ENCODE measurements around the gene JADE1. TPM values are rescaled to one million over a fixed set of nuclear protein-coding genes. Genes with fewer than 3 reads are reported as not detected.

The JADE1 gene
- polyA plus RNA-seq, 1 donor (not counting 4 experiments of a cell fraction or from before 2014, with no cell fraction given): 2.8 TPM

DNA sequence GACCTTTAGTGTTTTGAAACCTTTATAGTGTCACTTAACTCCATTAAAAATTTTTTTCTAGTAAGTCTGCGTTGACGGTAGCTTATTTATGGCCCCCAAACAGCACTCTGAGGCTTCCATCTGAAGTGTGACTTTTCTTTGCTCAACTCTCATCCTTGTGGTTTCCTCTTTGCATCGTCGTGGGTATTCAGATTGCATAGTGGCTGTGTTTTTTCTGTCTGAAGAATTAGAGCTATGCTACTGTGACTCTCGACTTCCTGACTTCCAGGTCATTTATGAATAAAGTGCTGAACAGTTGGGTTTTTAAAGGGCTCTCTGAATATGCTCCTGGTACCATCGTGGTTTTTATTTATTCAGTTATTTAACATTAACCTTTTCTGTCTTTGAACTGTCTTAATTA lies 44.9 kb downstream of the JADE1 start:
- no peak overlapping the region for H3K4me3 ChIP-seq (ENCODE audit: control insufficient read depth in 2 of 3, extremely low read depth in 1 of 3, insufficient read depth in 2 of 3, low read depth in 1 of 3, low read length in 3 of 3)
- H3K27me3 ChIP-seq (ENCODE audit: control insufficient read depth, extremely low read depth, insufficient read depth, low read length): no peaks in the 10 kb centered on the region
- dilution Hi-C loops (cut with MboI; ENCODE audit: extremely low pct_ligation_motif_present, low sequenced_read_pairs): no loop called here
- H3K9me3 ChIP-seq (ENCODE audit: control insufficient read depth, low read depth, low read length): no peaks in the 10 kb centered on the region
- no peaks in the 10 kb centered on the region for H3K4me1 ChIP-seq (ENCODE audit: control insufficient read depth, extremely low read depth, insufficient read depth, low read length)
- no peak overlapping the region for H3K4me2 ChIP-seq (ENCODE audit: control insufficient read depth, extremely low read depth, insufficient read depth, low read depth, low read length)
- TF ChIP-seq, protein P1, sequence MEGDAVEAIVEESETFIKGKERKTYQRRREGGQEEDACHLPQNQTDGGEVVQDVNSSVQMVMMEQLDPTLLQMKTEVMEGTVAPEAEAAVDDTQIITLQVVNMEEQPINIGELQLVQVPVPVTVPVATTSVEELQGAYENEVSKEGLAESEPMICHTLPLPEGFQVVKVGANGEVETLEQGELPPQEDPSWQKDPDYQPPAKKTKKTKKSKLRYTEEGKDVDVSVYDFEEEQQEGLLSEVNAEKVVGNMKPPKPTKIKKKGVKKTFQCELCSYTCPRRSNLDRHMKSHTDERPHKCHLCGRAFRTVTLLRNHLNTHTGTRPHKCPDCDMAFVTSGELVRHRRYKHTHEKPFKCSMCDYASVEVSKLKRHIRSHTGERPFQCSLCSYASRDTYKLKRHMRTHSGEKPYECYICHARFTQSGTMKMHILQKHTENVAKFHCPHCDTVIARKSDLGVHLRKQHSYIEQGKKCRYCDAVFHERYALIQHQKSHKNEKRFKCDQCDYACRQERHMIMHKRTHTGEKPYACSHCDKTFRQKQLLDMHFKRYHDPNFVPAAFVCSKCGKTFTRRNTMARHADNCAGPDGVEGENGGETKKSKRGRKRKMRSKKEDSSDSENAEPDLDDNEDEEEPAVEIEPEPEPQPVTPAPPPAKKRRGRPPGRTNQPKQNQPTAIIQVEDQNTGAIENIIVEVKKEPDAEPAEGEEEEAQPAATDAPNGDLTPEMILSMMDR (optimal IDR thresholded peaks at IDR 0.05 in 1 of 3, IDR thresholded peaks at IDR 0.05 in 1 of 3, conservative IDR thresholded peaks at IDR 0.05 in 1 of 3; ENCODE audit: extremely low read depth in 1 of 3, insufficient read depth in 2 of 3, low read length in 3 of 3): no peak
- no peak for TF ChIP-seq EZH2 (IDR thresholded peaks at IDR 0.05; ENCODE audit: low read length)
- H2AFZ ChIP-seq (ENCODE audit: control insufficient read depth, low read length): no peak overlapping the region
- DNase-seq (ENCODE audit: low read depth, low spot score) (no peak), FAIRE-seq (no peak)
- no peaks in the 10 kb centered on the region for H4K20me1 ChIP-seq (ENCODE audit: control insufficient read depth, extremely low read depth, insufficient read depth, low read length)
- H3K9ac ChIP-seq (ENCODE audit: control insufficient read depth, extremely low read depth, insufficient read depth, low read length): no peak overlapping the region
- no peak overlapping the region for H3K27ac ChIP-seq (ENCODE audit: control insufficient read depth, insufficient read depth, low read length)
- peaks cover 8 to 19% of the 10 kb centered on the region in 2 experiments for H3K36me3 ChIP-seq (ENCODE audit: control insufficient read depth in 2 of 2, extremely low read depth in 1 of 2, insufficient read depth in 2 of 2, low read length in 2 of 2)
- H3K79me2 ChIP-seq (ENCODE audit: control insufficient read depth, insufficient read depth, low read length): no peaks in the 10 kb centered on the region
- H3K9me1 ChIP-seq (ENCODE audit: control insufficient read depth, extremely low read depth, insufficient read depth, low read length): no peaks in the 10 kb centered on the region

DNA sequence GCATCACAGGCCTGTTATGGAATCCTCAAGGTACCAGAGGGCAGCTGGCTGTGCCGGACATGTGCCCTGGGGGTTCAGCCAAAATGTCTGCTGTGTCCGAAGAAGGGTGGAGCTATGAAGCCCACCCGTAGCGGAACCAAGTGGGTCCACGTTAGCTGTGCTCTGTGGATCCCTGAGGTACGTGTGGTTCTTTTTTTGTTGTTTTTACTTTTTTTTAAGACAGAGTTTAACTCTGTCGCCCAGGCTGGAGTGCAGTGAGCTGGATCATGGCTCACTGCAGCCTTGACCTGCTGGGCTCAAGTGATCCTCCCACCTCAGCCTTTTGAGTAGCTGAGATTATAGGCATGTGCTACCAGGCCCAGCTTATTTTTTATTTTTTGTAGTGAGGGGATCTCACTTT lies 46.1 kb downstream of the JADE1 start:
- H3K9me3 ChIP-seq (ENCODE audit: control insufficient read depth, low read depth, low read length): no peaks in the 10 kb centered on the region
- no peak overlapping the region for H3K27ac ChIP-seq (ENCODE audit: control insufficient read depth, insufficient read depth, low read length)
- DNase-seq (ENCODE audit: low read depth, low spot score): no peak
- no peaks in the 10 kb centered on the region for H3K27me3 ChIP-seq (ENCODE audit: control insufficient read depth, extremely low read depth, insufficient read depth, low read length)
- no peaks in the 10 kb centered on the region for H3K4me1 ChIP-seq (ENCODE audit: control insufficient read depth, extremely low read depth, insufficient read depth, low read length)
- TF ChIP-seq, protein P1 (optimal IDR thresholded peaks at IDR 0.05 in 1 of 3, IDR thresholded peaks at IDR 0.05 in 1 of 3, conservative IDR thresholded peaks at IDR 0.05 in 1 of 3; ENCODE audit: extremely low read depth in 1 of 3, insufficient read depth in 2 of 3, low read length in 3 of 3): no peak
- no peak for TF ChIP-seq EZH2 (IDR thresholded peaks at IDR 0.05; ENCODE audit: low read length)
- H3K9me1 ChIP-seq (ENCODE audit: control insufficient read depth, extremely low read depth, insufficient read depth, low read length): no peaks in the 10 kb centered on the region
- dilution Hi-C loops (cut with MboI; ENCODE audit: extremely low pct_ligation_motif_present, low sequenced_read_pairs): no loop called here
- no peaks in the 10 kb centered on the region for H4K20me1 ChIP-seq (ENCODE audit: control insufficient read depth, extremely low read depth, insufficient read depth, low read length)
- no peak for FAIRE-seq
- H3K4me3 ChIP-seq (ENCODE audit: control insufficient read depth in 2 of 3, extremely low read depth in 1 of 3, insufficient read depth in 2 of 3, low read depth in 1 of 3, low read length in 3 of 3): no peak overlapping the region
- H3K79me2 ChIP-seq (ENCODE audit: control insufficient read depth, insufficient read depth, low read length): no peaks in the 10 kb centered on the region
- no peak overlapping the region for H2AFZ ChIP-seq (ENCODE audit: control insufficient read depth, low read length)
- H3K36me3 ChIP-seq (ENCODE audit: control insufficient read depth in 2 of 2, extremely low read depth in 1 of 2, insufficient read depth in 2 of 2, low read length in 2 of 2): peaks cover 7 to 17% of the 10 kb centered on the region in 2 experiments
- H3K4me2 ChIP-seq (ENCODE audit: control insufficient read depth, extremely low read depth, insufficient read depth, low read depth, low read length): no peak overlapping the region
- no peak overlapping the region for H3K9ac ChIP-seq (ENCODE audit: control insufficient read depth, extremely low read depth, insufficient read depth, low read length)

All from keratinocyte (primary cell).